ENCODE measurements around the gene EZR.

Gene EZR

DNA sequence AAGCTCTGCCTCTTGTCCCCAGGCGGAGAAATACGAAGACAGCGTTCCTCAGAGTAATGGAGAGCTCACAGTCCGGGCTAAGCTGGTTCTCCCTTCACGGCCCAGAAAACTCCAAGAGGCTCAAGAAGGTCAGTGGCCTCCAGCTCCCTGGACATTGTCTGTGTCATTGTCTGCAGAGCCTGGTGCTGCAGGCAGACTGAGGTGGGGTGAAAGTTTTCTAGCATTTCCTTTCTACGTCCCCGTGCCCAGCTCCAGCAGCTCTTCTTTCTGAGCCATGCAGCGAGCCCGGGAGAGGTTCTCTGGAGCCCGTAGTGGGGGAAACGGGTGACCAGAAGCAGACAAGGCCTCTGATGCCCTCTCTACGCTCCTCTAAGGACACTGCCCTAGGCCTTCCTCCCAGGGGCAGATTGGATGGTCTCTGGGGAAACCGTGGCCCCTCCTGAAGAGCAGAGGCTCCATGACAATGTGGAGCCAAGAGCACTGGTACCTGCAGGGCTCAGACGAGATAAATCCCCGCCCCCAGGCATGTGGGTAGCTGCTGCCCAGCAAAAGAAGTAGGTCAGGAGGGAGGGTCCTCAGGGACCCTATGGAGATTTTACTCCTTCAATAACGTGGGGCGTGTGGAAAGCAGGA, 58.4 kb downstream of the EZR start:
- no peak for DNase-seq

DNA sequence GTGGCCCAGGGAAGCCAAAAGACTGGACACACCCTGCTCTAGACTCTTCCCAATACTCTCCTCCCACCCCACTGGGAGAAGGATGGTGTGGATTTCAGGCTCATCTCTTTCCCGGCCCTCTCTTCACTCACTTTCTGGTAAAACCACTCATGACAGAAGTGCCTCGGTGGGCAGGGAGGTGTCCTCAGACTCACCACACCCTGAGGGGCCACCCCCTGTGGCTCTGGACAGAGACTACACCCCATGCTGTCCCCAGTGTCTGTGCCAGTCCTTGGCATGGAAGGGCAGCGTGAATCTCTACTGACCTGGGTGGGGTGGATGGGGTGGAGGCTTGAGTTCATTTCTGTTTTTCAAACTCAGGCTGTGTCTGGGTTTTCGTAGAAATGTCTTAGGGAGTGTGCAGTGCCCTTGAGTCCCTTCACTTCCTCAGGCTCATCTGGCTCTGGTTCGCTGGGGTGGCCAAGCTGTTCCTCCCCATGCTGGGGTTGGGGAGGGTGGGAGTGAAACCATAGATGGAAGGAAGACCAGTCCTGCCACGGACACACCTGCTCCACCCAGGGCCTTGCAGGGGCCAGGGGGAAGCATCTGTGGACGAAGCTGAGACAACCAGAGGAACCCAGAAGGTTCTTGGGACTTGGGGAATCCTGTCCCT, 59.1 kb downstream of the EZR start:
- DNase-seq: no peak

DNA sequence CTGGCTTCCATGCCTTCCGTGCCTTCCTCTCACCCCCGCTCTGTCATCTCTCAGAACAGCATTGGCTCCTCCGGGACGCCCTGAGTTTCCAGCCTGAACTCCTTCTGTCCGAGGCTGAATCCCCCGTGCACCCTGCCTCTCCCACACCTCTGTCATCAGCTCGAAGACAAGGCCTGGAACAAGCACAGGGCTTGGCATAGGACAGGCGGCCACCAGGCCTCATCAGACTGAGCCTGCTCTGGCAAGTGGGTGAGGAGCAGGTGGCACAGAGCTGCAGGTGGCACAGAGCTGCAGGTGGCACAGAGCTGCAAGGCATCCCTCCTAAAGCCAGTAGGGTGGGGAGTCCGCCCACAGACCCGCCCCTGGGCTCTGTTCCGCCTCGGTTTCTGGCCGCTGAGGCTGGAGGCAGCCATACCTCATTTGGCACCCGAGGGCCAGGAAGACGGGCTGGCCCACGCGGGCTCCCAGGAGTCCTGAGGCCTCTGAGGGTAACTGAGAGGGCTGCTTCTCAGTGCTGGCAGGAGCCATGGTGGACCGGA, 60.2 kb downstream of the EZR start:
- DNase-seq: no peak

DNA sequence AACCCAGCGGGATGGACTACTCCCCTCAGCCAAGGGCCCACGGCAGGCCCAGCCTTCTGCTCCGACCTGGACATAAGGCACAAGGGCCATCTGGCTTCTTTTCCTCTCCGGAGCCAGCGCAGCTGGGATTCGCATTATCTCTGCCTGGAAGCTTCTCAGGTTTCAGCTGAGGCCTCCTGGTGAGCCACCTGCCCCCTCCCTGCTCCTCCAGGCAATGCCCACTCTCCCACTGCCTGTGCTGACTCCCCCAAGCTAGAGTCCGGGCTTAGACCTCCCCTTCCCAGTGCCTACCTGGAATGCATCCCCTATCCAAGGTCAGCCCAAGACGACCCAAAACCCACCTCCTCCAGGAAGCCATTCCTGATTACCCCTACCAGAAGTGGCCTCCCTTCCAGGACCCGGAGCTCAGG, 60.7 kb downstream of the EZR start:
- DNase-seq: no peak

DNA sequence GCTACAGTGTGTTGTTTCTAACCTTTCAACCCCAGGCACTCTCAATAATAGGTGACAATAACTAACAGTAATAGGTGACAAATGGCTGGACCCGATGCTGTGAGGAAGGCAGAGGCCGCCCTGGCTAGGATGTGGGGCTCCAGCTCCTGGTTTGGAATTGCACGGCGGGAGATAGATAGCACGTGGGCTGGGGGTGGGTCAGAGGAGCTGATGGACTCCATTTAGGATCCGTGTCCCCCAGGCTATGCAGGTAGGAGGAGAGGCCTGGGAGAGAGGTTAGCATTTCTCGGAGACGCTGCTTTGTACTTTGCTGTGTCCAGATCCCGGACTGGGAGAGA, 61.4 kb downstream of the EZR start:
- DNase-seq: no peak

DNA sequence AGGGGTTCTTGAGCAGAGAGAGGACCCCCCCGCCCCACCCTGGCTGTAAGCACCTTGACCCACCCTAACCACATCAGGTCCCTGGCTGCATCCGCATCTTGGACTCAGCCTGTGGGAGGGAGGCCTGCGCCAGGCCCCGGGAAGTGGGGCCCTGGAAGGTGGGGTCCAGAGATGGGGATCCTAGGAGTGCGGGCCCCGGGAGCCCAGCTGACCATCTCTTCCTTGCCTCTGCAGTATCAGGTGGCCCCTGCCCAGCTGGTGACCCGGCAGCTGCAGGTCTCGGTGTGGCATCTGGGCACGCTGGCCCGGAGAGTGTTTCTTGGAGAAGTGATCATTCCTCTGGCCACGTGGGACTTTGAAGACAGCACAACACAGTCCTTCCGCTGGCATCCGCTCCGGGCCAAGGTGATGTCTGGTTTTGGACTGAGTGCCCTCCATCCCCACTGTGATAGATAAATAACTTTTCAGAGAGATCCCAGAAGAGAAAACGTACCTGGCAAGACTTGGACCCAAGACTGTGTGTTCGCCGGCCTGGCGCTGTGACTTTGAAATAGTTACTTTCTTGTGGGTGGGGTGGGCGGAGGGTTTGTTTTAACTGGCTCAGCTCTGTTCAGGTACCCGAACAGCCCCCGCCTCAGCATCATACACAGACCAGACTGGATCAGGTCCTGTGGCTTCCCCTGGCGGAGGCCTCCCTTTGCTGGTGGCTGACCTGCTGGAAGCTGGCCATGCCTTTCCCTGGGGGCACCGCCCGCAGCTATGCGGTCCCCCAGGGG, 62.0 kb downstream of the EZR start:
- no peak for DNase-seq

DNA sequence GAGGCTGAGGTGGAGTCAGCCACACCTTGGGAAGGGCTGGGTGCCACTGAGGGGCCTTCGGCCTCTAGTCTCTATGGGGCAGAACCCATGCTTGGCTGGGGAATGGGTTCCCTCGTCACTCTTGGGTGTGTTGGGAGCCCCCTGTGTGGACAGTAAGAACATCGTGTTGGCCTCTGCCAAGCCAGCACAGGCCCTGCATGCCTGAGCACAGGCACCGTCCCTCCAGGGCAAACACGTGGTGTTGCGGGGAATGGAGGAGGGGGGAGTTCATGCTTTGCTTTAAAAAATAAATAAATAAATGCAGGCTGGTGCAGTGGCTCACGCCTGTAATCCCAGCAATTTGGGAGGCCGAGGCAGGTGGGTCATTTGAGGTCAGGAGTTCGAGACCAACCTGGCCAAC, 63.0 kb downstream of the EZR start:
- DNase-seq: no peak

DNA sequence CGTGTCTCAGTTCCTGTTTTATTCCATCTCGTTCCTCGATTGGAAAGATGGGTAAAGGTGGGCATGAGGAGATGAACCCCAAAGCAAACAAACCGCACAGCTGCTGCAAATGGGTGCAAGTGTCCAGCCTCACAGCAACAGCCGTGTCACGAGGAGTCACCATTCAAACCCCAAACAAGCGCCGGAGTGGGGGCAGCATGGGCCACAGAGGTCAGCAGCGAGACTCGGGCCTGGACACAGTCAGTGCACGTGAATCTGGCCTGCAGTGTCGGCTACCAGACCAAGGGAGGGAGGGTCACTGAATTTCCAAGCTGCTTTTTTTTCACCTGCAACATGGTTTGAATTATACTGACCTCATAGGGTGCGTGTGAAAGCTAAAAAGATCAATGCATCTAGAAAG, 63.5 kb downstream of the EZR start:
- no peak for DNase-seq

DNA sequence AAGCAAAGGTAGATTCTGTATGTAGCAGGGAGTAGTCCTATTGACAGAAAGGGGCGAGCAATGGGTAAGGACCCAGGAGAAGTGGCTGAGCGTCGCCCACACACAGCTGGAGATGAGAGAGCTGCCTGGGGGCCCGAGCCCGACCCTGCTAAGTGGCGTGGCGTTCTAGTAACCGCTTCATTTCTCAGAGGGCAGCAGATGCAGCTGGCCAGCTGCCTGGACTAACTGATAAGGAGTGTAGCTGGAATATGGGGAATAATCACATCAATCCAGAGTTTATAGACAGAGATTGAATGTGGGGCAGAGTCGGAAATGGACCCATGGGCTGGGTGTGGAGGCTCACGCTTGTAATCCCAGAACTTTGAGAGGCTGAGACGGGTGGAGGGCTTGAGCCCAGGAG, 64.4 kb downstream of the EZR start:
- no peak for DNase-seq

DNA sequence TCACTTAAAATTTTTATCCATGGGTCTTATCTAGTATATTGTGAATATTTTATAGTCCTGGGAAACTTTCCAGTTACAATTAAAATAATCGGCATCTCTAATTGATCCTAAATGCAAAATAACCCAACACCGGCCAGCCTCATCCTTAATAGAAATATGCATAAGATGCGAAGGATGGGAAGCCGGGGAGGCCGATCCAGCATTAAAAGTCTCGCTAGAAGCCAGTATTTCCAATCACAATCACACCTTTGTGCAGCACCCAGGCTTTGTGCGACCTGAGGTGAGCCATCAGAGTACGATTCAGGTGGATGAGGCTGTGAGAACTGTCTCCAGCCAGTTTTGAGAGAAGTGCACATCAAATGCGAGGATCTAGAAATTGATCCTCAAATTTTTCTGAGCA, 65.4 kb downstream of the EZR start:
- DNase-seq: no peak

DNA sequence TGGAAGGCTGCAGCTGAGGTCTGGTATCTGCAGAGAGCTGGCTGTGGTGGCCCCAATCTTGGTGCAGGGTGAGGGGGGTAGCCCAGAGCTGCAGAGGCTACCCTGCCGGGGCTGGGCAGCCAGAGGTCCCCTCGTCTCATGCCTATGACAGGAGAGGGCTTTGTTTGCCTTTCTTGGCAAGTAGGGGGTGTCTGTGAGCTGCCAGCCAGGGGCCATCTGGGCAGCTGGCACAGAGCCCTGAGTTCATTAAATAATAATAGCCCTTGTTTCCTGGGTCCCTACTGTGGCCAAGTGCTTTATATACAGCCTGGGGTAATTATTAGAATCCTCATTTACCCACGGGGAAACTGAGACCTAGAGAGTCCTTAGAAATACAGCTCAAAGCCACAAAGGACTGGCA, 66.6 kb downstream of the EZR start:
- no peak for DNase-seq

DNA sequence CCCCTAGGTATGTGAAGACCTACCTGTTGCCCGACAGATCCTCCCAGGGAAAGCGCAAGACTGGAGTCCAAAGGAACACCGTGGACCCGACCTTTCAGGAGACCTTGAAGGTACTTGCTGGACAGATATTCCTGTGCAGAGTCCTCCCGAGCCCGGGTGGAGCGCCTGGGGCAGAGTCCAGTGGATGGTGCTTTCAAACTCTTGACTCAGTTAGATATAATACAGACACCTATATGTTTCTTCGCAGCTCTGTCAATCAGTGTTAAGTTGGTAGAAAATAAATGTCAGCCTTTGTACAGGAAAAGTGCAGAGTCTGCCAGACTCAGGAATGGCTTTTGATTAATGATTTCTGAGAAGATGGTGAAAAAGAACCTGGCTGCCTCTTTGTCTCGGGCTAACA, 67.2 kb downstream of the EZR start:
- no peak for DNase-seq

DNA sequence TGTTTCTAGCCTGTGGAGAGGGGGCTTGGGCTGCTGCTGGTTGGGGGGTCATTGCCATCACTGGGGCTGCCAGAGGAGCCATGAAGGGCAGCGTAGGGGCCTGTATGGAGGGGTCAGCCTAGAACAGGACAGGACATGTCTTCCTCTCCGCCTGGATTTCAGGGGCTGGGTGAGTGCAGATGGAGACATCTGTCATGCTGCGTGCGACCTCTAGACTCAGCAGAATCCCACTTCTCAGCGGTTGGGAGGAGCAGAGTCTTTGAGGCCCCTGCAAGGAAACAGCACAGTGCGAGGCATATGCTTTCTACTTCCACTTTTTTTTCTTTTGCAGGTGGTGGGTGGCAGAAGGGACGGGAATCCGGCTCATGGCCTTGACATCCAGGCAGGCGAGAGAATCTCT, 67.9 kb downstream of the EZR start:
- no peak for DNase-seq

DNA sequence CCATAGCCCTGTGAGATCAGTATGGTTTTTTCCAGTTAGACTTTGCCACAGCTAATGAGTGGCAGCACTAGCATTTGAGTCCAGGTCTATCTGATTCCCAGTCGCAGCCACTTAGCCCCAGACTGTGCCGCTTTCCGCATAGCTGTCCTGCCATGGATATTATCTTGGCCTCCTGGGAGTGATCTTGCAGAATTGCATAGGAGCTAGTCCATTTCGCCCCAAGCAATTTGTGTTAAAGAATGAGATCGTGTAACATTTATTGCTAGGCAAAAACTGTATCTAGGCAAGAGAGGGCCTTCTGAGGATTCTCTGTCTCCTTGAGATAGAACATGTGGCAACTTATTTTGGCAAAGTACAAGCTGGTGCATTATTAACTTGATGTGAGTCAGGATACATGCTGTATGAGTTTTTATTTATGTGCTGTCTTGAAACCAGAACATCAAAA, 74.2 kb downstream of the EZR start:
- DNase-seq: no peak

DNA sequence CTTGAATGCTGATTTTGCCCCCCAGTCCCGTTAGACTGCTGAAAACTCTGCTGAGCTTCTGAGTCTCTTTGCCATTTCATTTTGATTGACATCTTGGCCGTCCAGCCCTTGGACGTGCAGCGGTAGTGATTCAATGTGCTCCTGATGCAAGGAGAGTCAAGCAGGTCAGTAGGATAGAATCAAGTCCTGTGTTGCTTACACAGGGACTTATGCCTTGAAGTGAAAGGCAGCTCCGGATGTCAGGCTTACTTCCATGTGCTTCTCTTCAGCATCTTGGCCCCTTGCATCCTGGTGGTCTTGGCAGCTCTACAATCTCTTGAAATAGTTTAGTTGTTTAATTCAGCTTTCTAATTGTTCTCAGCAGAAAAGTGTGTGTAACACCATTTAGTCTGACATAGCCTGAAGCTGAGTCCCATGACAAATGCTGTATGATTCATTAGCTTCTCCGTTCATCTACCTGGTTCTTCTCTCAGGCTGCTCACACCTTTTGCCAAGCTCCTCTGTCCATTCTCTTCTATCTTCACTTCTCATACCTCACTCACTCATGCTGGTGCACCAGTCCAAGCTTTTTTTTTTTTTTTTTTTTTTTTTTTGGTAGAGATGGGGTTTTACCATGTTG, 76.0 kb downstream of the EZR start:
- no peak for DNase-seq

DNA sequence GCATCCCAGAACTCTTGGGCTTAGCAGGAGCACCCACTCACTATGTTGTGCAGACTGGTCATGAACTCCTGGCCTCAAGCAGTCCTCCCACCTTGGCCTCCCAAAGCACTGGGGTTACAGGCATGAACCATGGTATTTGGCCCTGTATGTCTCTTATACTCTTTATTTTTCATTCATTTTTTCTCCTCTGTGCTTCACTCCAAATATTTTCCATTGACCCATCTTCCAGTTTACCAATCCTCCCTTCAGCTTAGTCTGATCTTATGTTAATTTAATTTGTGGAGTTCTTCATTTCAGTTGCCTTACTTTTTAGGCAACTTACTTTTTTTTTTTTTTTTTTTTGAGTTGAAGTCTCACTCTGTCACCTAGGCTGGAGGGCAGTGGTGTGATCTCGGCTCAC, 79.5 kb downstream of the EZR start:
- no peak for DNase-seq

DNA sequence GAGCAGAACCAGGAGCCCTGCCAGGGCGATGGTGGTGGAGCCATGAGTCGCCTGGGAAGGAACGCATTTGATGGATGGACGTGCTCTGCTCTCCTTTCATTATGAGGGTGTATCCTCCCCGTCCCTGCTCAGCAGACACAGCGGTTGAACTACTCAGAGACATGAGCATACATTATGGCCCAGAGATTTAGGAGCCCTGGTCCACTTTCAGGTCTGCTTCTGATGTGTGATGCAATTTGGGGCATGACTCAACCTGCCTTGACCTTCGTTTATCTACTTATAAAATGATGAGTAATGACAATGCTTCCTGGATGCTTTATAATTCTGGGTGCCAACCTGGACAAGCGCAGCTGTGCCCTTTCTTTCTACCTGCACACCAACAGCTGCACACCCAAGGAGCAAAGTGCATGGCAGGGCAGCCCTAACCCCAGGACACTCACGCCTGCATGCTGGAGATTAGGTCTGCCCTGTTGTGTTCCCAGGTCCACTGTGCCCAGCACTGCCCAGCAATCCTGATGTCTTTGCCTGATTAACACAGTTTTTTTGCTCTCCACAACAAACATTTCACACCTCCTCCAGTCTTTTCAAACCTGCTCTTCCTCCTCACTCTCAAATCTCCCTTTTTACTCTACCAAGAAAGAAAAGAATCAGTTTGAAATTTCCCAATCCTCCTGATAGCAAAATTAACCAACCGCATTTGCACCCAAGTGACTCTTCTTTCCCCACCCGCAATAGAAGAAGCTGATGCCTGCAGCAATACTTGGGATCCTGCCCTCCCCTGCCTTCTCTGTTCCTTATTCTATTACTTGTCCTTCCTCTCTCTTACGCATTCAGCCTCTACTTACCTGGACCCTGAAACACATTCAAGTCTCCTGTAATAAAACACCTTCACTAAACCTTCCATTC, 81.2 kb downstream of the EZR start:
- DNase-seq: peak in 1 of 2 donors; percentile 31

DNA sequence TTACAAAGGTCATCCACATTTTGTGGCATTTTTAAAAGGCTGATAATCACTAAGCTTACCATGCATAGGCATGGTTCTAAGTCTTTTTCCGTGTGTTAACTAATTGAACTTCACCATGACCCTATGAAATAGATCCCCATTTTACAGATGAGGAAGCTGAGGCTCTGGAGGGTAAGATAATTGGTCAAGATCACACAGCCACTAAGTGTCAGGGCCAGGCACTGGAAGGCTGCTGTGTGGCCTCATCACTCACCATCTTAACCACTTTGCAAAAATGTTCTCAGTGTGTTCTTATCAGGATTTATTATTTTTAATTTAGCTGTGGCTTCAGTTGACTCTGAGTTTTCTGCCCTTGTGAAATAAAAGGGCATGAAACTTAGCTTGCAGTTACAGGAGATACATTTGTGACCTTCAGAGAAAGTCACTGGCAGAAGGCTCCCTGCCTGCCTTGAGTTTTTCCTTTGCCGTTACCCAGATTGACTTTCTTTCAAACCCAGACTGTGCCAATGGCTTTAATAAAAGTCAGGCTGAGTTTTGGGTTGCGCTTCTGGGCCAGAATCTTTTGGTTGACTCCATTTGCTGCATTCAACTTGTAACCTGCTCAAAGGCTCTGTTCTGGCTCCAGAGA, 82.0 kb downstream of the EZR start:
- DNase-seq: no peak

DNA sequence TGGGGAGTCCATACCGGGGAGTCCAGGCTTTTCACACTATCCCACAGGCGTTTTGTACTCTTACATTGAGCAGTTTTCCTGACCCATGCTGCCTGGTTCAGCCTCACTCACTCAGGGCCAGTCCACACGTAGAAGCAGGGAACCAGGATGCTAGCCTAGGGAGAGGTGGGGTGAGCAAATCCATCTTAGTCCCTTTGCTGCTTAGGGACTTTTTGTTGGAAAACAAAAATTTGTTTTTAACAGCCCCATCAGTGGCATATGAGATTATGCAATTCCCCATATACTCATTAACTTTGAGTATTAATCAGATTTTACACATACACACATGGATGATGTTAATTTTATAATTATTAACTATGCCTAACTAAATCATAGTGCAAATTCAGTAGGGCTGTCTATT, 84.2 kb downstream of the EZR start:
- no peak for DNase-seq

DNA sequence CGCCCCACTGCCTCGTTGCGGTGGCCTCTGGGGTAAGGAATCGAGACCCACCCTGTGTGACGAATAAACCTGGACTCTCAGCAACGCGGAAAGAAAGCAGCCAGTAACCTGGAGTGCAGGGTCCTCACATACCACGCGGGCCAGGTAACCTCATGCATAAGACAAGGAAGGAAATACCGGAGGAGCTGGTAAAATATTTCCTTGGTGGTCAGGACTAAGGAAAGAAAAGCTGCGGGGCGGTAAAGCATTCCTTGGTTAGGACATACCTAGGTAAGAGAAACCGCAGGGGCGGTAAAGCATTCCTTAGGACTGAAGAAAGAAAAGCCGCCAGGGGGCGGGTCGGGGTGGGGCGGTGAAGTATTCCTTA, 88.6 kb downstream of the EZR start:
- no peak for DNase-seq

DNA sequence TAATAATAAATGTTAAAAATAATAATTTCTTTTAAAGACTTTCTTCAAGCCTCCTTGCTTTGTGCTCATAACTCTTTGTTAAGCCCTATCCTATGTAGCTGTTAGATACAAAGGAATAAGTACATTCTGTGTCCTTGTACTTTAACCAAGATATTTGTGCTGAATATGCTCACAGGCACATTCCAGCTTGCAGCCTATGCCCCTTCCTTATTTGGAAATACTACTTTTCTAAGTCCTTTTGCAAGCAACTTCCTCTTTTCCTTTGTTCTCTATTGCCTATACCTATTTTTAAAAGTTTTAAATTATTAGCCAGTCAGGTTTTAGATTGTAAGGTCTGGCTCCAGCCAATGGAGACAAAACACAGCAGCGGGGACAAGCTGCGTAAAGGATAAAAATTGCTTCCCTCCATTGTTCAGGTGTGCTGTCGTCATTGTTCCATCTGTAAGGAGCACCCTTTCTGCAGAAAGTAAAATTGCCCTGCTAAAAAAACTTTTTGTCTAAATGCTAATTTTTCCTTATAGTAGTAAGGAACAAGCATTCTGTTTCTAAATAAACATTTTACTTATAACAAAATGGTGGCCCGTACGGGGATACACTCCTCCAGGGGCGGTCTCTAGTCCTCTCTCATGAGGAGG, 89.1 kb downstream of the EZR start:
- peak; percentile 37 to 45 for DNase-seq
